KBM-7 (cell line): Measurements from ENCODE around the gene TMED8.
A peak's percentile ranks its signal among the peaks of the same experiment; 100 is the strongest.
"Not testable (repeated sequence)": the region's sequence is repeated elsewhere in the genome, so short reads cannot be mapped to it uniquely, and the experiment has no call there.

Experiments
- DNase-seq: peaks from one replicate; pipeline ENCODE4 v3.0.0-alpha.2; 2015
- in situ Hi-C: fragments of 300-500 bp; cut with MboI; formaldehyde crosslinking; loops from 2 replicates; pipeline ENCODE4 v1.14.3; 2020; ENCODE audit warnings: low sequenced_read_pairs, low pct_unique_long_range_greater_than_20kb, mixed read lengths

TMED8 gene

GRCh38 chr14:77372304-77372841 lies 4.5 kb downstream of the TMED8 start:
- DNase-seq = peak; percentile 64
- in situ Hi-C loops = no loop called here

DNA sequence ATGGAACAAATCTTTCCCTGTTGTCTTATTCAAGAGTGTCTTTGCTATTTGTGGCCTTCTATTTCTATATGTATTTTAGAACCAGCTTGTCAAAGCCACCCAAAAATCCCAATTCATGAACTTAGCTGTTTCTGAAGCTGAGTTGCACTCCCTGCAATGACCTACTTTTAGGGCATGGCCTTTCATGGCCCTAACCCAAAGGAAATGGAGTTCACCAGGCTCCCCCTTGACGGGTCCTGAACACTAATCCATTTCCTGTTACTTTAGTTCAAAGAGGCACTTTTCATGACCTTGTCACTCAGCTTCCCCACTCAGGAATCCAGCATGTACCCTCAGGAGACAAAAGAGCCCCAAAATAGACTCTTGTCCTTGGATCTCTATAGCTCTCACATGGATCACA lies 7.6 kb downstream of the TMED8 start:
- in situ Hi-C loops = no loop called here
- peak; percentile 35 for DNase-seq

GRCh38 chr14:77364146-77364545 lies 12.7 kb downstream of the TMED8 start:
- in situ Hi-C loops = no loop called here

GRCh38 chr14:77359626-77360025 lies 17.3 kb downstream of the TMED8 start:
- in situ Hi-C loops = no loop called here
- no peak for DNase-seq

More at GRCh38 chr14:77364146-77364545, 12.7 kb downstream of the TMED8 start:
- DNase-seq = no peak

DNA sequence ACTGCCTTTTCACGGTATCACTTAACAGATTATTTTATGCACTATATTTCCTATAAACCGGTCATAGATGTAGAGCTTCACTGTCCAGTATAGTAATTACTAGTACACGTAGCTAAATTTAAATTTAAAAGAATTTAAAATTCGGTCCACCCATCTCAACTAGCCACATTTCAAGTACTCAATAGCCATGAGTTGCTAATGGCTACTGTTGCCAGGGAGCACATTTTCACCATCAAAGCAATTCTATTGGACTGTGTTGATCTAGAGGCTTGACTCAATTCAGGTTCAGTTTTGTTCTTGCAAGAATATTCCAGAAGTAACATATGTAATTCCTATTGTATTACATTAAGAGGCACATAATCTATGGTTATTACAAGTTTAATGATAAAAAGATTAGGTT lies 20.0 kb downstream of the TMED8 start:
- no peak for DNase-seq
- in situ Hi-C loops = no loop called here

DNA sequence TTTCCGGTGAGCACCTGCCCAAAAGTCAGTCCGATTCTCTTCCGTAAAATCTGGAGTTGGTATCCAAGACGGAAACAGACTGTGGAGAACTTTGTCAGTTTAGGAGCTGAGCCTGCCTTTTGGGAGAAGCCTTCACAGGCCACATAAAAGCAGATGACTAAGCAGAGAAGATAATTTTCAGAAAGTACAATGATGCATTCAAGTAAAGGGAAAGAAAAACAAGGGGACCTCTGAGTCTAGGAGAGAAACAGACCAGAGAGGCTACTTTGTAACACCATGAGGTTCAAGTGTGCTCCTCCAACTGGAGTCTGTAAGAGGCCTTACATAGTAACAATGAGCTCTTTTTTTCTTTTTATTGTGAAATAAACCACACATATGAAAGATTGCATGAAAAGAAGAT lies 21.1 kb downstream of the TMED8 start:
- no peak for DNase-seq
- in situ Hi-C loops = no loop called here

DNA sequence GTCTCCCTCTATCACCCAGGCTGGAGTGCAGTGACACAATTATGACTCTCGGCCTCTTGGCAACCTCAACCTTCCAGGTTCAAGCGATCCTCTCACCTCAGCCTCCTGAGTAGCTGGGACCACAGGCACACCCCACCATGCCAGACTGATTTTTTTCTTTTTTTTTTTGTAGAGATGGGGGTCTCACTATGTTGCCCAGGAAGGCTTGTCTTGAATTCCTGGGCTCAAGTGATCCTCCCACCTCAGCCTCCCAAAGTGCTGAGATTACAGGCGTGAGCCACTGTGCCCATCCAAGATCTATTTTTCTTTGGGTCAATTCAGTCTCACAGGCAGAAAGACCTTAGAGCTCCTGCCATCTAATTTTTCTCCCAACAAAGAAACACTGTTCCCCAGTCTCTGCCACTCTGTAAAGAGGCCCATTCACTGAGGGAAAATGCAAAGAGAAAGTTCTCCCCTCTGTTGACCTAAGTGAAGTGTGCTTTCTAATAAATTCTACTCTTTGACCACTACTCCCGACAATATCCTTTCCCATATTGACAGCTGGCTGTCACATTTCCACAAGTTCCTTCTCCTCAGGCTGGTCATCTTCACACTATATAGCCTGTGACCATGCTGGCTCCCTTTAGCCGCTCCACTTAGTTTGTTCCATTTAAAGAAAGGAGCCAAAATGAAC lies 23.3 kb downstream of the TMED8 start:
- in situ Hi-C loops = no loop called here

GRCh38 chr14:77347751-77348150 lies 29.1 kb downstream of the TMED8 start:
- DNase-seq = peak; percentile 75

More for the DNA sequence above, 23.3 kb downstream of the TMED8 start:
- no peak for DNase-seq

DNA sequence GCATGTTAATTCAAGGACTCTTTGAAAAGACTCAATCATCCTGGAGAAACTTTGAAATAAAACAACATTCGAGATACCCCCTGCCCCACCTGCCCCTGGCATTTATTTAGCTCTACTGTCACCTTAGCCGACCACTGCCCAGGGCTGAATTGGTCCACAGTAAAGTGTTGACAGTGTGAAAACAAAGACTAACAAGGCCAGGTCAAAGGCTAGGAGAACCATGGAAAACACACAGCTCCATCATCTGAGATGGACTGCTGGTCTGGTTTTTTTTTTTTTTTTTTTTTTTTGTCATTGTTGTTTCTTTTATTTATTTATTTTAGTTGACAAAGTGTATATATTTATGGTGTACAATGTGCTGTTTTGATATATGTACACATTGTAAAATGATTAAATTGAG lies 30.4 kb downstream of the TMED8 start:
- in situ Hi-C loops = no loop called here
- no peak for DNase-seq

More at GRCh38 chr14:77347751-77348150, 29.1 kb downstream of the TMED8 start:
- in situ Hi-C loops = no loop called here

DNA sequence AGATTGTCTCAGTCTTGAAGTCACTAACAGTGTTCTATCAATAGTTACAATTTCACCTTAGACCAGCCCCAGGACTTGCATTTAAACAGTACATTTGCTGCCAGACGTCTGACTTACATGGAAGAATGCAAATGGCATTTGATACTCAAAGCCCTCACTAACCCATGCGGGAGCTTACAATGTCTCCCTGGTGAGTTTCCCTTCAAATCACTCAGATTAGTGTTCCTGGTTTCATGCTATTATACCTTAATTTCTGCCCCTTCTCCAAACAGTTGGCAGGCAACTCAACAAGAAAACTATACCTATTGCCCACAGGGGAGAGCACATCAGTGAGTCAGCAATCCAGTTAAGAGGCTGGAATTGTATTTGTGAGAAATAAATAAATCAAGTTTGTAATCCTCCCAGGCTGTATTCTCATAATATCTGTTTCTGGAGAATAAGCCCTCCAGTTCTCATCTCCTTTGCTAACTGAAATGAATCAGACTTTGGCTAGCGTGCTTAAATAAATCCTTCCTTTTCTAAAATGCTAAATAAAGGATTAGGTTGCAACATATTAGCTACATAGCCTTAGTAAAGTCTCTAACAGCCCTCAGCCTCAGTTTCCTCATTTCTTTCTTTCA lies 32.4 kb downstream of the TMED8 start:
- in situ Hi-C loops = no loop called here
- DNase-seq = no peak

DNA sequence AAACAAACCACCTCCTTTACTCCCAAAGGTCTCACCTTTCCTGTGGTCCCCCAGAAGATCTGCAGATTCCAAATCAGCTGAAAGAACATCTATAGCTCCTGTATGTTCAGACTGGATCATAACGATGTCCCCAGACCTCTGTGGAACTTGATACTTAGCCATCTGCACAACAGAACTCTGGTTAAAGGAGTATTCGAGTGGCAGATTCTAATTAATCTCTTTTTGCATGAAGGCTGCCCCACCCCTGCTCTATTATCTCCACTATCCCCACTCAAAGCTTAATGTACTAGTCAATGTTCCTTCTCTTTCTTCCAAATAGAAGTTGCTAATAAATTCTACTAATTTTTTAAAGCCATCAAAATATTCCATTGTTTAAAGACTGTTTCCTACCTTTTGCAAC lies 33.2 kb downstream of the TMED8 start:
- DNase-seq = no peak
- in situ Hi-C loops = no loop called here

DNA sequence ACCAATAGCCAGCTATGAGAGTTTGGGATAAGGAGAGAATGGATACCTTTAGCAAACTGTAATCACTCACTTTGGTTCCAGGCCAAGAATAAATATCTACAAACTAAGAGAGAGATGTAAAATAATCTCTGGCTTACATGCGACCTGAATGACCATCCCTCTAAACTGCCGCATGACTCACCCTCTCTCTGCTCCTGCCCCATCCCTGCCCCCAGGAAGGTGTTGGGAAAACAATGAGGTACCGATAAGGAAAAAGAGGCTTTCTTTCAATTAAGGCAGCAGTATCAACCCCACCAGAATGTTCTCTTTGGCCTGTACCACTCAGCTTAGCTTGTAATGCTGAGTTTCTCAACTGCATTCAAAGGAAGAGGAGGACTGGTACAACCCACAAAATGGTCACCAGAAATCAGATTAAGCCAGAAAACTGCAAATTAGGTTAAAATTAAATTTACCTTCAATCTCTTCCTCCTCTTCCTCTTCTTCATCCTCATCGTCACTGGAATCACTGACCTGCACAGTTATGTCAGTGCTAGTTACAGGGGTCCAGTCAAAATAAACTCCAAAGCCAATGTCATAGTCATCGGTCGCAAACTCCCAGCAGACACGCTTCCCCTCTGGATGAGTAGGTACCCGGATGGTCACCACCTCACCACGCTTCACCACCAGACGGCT lies 34.0 kb downstream of the TMED8 start:
- in situ Hi-C loops = no loop called here
- DNase-seq = no peak

DNA sequence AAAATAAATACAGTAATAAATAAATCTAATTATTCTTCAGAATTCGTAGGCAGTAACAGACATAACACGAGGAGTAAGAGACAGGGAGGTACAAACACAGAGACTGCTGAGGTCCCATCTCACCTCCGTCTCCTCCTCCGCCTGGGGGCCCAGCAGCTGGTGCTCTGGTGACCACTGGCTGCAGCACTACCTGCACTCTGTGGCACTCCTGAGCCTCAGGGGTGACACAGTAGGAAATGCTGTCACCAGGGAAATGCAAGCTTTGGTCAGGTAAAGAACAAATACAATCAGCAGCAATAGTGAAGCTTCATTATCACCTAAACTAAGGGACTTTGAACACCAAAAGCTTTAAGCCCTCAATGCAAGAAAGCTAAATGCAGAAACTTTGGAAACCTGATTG lies 36.5 kb downstream of the TMED8 start:
- in situ Hi-C loops = no loop called here
- DNase-seq = no peak

- in situ Hi-C loops = no loop called here
- no peak for DNase-seq
Measured at GRCh38 chr14:77339407-77339806, 37.5 kb downstream of the TMED8 start.

DNA sequence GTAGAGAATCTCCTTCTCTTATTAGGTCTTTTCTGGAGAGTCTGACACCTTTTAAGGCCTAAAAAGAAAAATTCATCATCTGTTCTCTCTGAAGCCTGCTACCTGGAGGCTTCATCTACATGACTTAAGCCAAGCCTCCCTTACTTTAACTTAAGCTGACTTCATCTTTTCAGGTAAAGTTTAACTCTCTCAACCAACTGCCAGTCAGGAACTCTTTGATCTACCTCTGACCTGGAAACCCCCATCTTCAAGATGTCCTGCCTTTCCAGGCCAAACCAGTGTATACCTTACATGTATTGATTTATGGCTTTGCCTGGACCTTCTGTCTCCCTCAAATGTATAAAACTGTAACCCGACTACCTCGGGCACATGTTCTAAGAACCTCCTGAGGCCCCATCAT lies 38.6 kb downstream of the TMED8 start:
- no peak for DNase-seq
- in situ Hi-C loops = no loop called here

DNA sequence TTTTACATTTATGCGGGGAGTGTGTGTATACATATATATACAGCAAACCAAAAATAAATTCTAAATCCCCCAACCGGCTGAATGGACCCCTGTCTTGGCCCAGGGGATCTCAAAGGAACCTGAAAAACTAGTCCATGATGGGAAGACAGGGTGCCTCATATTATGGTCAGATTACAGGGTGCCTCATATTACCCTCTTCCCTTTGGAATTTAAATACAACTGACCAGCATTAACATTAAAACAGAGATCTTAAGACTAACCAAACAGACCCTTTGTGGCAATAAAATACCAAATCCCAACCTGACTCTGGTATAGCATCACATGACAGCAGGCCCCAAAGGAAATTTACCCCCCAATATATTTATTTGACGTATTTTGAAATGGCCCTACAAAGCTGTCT lies 39.0 kb downstream of the TMED8 start:
- no peak for DNase-seq
- in situ Hi-C loops = no loop called here

- in situ Hi-C loops = not testable (repeated sequence)
Measured at GRCh38 chr14:77337255-77337654, 39.6 kb downstream of the TMED8 start.

GRCh38 chr14:77335576-77335975 lies 41.3 kb downstream of the TMED8 start:
- no peak for DNase-seq
- in situ Hi-C loops = no loop called here

More at GRCh38 chr14:77337255-77337654, 39.6 kb downstream of the TMED8 start:
- not testable (repeated sequence) for DNase-seq

GRCh38 chr14:77329872-77330271 lies 47.0 kb downstream of the TMED8 start:
- no peak for DNase-seq
- in situ Hi-C loops = no loop called here

DNA sequence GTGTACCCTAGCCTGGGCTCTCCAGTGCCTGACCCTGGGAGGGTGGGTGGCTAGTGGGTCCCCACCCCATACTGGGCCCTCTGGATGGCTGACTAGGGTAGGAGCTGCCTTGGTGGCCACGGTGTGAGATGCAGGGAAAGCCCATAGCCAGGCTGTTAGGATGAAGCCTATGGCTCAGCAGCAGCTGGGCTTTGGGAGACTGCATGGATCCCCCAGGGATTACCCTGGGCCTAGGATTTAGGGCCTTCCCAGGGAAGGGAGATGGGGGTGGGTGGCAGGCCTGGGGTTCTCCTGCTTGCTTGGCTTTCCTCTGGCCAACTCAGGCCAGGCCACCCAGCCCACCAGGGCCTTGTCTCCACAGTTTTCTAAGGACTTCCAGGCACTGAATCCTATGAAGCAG lies 49.8 kb downstream of the TMED8 start:
- in situ Hi-C loops = no loop called here
- DNase-seq = no peak
